ENCODE results near the gene ZFC3H1. TPM values are rescaled to one million over a fixed set of nuclear protein-coding genes. Genes with fewer than 3 reads are reported as not detected.

The ZFC3H1 gene
- total RNA-seq, 2 donors from 2014 or later = 61.6 to 111 TPM

DNA sequence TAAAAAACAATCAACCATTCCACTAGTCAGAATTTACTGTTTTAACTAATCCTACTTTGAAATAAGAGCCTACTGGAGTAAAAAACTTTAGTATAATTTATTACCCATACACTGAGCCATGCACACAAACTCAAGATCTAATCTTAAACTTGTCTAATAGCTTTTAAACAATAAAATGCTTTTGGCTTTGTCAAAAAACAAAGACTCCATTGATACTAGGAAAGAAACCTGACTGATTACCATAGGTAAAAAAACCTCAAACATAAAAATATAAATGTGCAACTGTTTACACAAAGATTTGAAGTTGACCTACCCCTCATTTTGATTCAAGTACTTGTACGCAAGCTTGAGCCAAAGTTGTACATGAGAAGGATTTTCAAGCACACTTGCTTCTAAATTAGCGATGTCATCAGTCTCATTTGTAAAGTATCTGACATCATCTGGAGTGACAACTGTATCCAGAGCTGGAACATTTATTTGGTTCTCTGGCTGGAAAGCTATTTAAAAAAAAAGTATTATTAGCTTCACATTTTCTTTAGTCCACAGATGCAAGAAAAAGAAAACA, 36.1 kb downstream of the ZFC3H1 start:
- no peak overlapping the region for H3K27ac Mint-ChIP-seq
- no peaks in the 10 kb centered on the region for H3K4me1 Mint-ChIP-seq
- H3K36me3 Mint-ChIP-seq (ENCODE audit: low read depth) = peaks cover 99% of the 10 kb centered on the region
- no peaks in the 10 kb centered on the region for H3K27me3 Mint-ChIP-seq
- ATAC-seq (replicated peaks) = no peak
- H3K4me3 Mint-ChIP-seq = no peak overlapping the region
- H3K9me3 Mint-ChIP-seq = no peaks in the 10 kb centered on the region

DNA sequence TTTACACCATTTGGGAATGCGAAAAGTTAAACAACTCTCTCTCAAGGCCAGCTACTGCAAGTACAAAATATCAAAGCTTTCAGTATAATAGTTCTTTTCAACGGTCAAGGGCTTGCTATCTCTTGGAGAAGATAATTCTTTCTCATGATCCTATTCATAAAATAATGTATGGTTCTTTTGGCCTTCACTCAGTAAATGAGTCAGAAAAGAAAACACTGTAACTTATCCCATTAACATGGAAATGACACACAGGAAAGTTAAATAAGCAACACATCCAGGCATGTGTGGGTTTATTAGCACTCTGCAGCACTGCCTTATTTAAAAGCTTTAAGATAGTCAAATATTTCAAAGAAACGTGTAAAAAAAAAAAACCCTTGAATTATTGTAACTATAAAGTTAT, 36.9 kb downstream of the ZFC3H1 start:
- no peak overlapping the region for H3K4me3 Mint-ChIP-seq
- no peak overlapping the region for H3K27ac Mint-ChIP-seq
- no peak for ATAC-seq (replicated peaks)
- no peaks in the 10 kb centered on the region for H3K27me3 Mint-ChIP-seq
- peaks cover 5% of the 10 kb centered on the region for H3K4me1 Mint-ChIP-seq
- H3K36me3 Mint-ChIP-seq (ENCODE audit: low read depth) = peaks cover 99% of the 10 kb centered on the region
- no peaks in the 10 kb centered on the region for H3K9me3 Mint-ChIP-seq

DNA sequence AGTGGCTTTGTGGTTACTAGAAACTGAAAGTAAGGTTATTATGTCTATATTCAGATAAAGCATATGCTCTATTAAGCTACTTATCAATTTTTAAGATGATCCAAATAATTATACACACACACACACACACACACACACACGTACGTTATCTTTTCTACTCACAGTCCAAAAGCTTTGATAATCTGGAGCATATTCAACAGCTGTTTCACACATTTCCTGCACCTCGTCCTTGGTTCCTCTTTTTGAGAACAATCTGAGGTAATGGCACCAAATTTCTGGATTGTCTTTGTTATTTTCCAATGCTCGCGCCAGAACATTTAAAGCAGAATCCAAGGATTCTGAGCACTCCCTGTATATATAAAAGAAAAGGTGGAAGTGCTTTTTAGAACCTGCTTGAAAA, 37.5 kb downstream of the ZFC3H1 start:
- Mint-ChIP-seq H3K4me3 (no peak overlapping the region), H3K27me3 (no peaks in the 10 kb centered on the region), H3K36me3 (ENCODE audit: low read depth) (peaks cover 99% of the 10 kb centered on the region)

DNA sequence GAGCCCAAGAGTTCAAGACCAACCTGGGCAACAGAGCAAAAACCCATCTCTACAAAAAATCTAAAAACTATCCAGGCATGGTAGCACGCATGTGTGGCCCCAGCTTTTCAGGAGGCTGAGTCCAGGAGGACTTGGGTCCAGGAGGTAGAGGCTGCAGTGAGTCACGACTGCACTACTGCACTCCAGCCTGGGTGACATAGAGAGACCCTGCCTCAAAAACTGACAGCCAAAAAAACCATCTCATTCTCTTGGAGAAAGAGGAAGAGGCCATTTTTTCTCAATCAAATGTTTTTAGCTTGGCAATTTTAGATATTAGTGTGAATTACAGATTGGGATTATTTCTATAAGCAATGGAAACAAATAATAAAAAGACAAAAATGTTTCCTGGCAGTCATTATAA, 38.2 kb downstream of the ZFC3H1 start:
- no peaks in the 10 kb centered on the region for H3K27me3 Mint-ChIP-seq
- H3K36me3 Mint-ChIP-seq (ENCODE audit: low read depth) = peaks cover 99% of the 10 kb centered on the region
- peaks cover 6% of the 10 kb centered on the region for H3K4me1 Mint-ChIP-seq
- no peak overlapping the region for H3K27ac Mint-ChIP-seq
- no peaks in the 10 kb centered on the region for H3K9me3 Mint-ChIP-seq
- ATAC-seq (replicated peaks) = no peak
- H3K4me3 Mint-ChIP-seq = no peak overlapping the region

More for the DNA sequence above, 37.5 kb downstream of the ZFC3H1 start:
- no peaks in the 10 kb centered on the region for H3K9me3 Mint-ChIP-seq
- no peak for ATAC-seq (replicated peaks)
- H3K27ac Mint-ChIP-seq = no peak overlapping the region
- peaks cover 6% of the 10 kb centered on the region for H3K4me1 Mint-ChIP-seq

DNA sequence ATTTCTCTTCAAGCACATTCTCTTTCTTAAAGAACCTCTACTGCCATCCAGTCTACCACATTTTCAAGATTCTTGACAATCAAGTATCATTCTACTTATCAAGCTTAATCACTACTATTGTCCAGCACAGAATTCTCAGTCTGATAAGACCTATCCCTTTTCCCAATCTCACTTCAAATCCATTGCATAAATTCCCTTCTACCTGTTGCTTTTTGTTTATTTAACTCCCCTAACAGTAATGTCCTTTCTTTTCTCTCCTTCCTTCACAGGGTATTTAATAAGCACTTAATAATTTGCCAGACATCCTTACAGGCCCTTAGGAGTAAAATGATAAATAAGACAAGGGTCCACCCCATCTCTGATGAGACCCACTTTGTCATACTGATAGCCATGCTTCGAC, 41.7 kb downstream of the ZFC3H1 start:
- Mint-ChIP-seq H3K27ac (peak overlapping the region; percentile 61), H3K27me3 (no peaks in the 10 kb centered on the region), H3K9me3 (no peaks in the 10 kb centered on the region), H3K4me1 (peaks cover 10% of the 10 kb centered on the region), H3K4me3 (no peak overlapping the region), H3K36me3 (ENCODE audit: low read depth) (peaks cover 100% of the 10 kb centered on the region)
- ATAC-seq (replicated peaks) = no peak

DNA sequence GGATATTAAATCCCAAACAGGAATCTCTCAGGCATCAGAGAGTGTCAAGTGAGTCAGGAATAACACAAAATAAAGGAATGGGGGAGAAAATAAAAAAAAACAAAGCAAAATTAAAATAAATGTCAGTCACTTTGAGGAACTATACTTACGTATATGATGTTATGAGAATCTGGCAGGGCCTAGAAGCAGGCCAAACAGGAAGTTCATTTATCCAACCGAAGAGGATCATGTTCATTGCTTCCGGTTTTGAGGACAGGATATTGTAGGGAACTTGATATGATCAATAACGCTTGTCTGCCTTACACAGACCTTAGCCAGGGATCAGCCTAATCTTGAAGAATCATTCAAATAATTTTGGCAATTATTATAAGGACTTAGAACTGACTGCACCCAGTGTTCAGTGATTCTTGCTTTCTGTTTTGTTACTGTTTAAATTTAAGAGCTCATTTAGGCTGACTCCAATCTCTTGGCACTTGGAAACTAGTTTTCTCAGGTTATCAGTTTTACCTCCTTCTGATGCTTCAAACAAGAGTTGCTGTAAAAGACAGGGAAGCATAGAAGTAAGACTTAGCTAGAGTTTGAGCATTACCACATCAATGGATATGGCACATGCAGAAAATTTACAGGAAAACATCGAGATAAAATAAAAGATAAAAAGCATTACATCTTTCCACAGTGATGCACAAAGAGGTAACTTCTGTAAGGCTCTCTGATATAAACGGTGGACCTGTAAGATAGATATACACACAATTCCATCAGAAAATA, 53.4 kb downstream of the ZFC3H1 start:
- no peak overlapping the region for H3K4me3 Mint-ChIP-seq
- H3K9me3 Mint-ChIP-seq = no peaks in the 10 kb centered on the region
- no peak for ATAC-seq (replicated peaks)
- peak overlapping the region; percentile 55 for H3K27ac Mint-ChIP-seq
- peaks cover 100% of the 10 kb centered on the region for H3K36me3 Mint-ChIP-seq (ENCODE audit: low read depth)
- no peaks in the 10 kb centered on the region for H3K4me1 Mint-ChIP-seq
- H3K27me3 Mint-ChIP-seq = no peaks in the 10 kb centered on the region

- H3K27me3 Mint-ChIP-seq = no peaks in the 10 kb centered on the region
- H3K27ac Mint-ChIP-seq = no peak overlapping the region
- H3K4me3 Mint-ChIP-seq = no peak overlapping the region
- no peaks in the 10 kb centered on the region for H3K9me3 Mint-ChIP-seq
- no peaks in the 10 kb centered on the region for H3K4me1 Mint-ChIP-seq
- H3K36me3 Mint-ChIP-seq (ENCODE audit: low read depth) = peaks cover 75% of the 10 kb centered on the region
- no peak for ATAC-seq (replicated peaks)
Measured at GRCh38 chr12:71607494-71608330, 55.9 kb downstream of the ZFC3H1 start.

DNA sequence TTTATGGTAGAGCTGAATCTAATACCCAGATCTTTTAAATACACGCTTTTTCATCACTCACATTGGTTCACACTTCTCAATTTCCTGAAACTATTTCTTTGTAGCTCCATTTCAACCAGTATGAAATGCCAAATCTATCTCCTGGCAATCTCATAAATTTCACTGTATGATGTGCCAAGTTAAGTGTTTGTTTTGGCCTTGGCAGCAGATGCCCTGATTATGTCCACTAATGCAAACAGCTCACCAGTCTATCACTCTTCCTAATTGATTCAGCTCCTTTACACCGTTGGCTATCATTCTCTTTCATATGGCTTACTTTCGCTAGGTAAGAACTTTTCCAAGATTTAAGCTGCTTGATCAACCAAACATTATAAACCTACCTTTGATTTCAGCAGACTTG, 58.6 kb downstream of the ZFC3H1 start:
- Mint-ChIP-seq H3K36me3 (ENCODE audit: low read depth) (peaks cover 48% of the 10 kb centered on the region), H3K27me3 (no peaks in the 10 kb centered on the region), H3K4me3 (no peak overlapping the region), H3K27ac (no peak overlapping the region), H3K4me1 (no peaks in the 10 kb centered on the region), H3K9me3 (no peaks in the 10 kb centered on the region)
- no peak for ATAC-seq (replicated peaks)

DNA sequence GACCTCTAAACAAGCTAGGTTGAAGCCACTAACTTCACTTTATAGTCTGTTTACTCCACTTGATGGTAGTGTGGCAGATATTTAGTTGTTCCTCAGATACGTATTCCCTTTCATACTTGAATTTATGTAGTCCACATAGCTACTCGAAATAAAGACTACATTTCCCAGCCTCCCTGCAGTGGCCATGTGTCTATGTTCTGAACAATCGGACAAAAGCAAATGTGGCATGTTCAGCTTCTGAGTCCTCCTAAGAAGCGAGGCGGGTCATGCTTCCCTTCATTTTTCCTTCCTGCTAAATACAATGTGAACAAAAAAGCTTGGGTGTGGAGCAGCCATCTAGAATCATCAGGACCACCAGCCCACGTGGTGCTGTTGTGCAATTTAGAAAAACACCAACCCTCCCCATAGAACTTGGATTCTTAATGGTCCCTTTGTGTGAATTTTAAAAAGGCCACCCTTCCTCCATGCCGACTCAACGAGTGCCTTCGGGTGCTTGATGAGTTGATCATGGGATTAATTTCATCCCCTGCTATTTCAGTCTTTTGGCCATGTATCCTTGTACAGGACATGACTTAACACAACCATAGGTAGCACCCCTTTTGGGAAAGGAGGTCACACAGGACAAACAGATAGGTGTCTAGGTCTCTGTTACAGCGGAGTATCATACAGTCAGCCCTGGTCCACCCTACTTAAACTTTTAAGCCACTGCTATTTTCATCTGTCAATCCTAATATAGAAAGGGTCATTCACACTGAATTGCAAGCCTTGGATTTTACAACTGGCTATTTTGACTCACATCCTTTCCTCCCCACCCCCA, 60.7 kb downstream of the ZFC3H1 start:
- Mint-ChIP-seq H3K36me3 (ENCODE audit: low read depth) (peaks cover 28% of the 10 kb centered on the region), H3K27me3 (peaks cover 4% of the 10 kb centered on the region), H3K4me3 (no peak overlapping the region), H3K4me1 (no peaks in the 10 kb centered on the region), H3K9me3 (peaks cover 9% of the 10 kb centered on the region), H3K27ac (no peak overlapping the region)
- no peak for ATAC-seq (replicated peaks)

DNA sequence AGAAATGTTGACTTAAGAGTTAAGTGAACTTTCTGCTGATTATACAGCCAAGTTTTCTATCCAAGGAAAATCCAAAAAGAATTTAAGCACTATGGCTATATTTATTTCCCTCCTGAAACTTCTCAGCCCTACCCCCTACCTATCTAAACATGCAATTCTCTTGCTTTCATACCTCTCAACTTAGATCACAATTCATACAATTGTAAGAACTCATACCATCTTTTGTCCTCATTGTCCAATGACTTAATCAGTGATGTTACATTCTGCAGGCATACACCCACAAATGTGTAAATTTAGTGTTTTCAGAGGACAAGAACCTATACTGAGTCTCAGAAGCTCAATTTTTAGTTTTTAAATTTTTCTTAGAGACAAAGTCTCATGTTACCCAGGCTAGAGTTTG, 62.1 kb downstream of the ZFC3H1 start:
- H3K9me3 Mint-ChIP-seq = peaks cover 9% of the 10 kb centered on the region
- H3K4me3 Mint-ChIP-seq = no peak overlapping the region
- H3K36me3 Mint-ChIP-seq (ENCODE audit: low read depth) = peaks cover 13% of the 10 kb centered on the region
- H3K4me1 Mint-ChIP-seq = no peaks in the 10 kb centered on the region
- ATAC-seq (replicated peaks) = no peak
- H3K27me3 Mint-ChIP-seq = peaks cover 9% of the 10 kb centered on the region
- H3K27ac Mint-ChIP-seq = no peak overlapping the region

DNA sequence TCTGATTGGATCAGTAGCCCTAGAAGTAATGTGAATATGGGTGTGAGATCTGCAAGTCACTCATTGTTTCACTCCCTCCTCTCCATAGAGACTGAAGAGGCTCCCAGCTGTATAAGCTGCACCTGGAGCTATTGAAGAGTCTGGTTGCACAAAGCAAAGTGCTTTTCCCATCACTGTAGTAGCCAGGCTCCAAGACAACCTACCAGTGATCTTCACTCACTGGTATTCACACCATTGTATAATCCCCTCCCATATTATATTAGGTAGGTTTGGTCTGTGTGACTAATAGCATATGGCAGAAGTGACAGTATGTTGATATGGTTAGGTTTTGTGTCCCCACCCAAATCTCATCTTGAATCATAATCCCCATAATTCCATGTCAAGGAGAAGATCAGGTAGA, 64.4 kb downstream of the ZFC3H1 start:
- Mint-ChIP-seq H3K27ac (no peak overlapping the region), H3K9me3 (peaks cover 9% of the 10 kb centered on the region), H3K36me3 (ENCODE audit: low read depth) (no peaks in the 10 kb centered on the region), H3K4me3 (no peak overlapping the region), H3K4me1 (no peaks in the 10 kb centered on the region), H3K27me3 (peaks cover 19% of the 10 kb centered on the region)
- ATAC-seq (replicated peaks) = no peak

- Mint-ChIP-seq H3K36me3 (ENCODE audit: low read depth) (no peaks in the 10 kb centered on the region), H3K27ac (no peak overlapping the region), H3K27me3 (peaks cover 41% of the 10 kb centered on the region), H3K9me3 (peaks cover 5% of the 10 kb centered on the region), H3K4me1 (no peaks in the 10 kb centered on the region), H3K4me3 (no peak overlapping the region)
- ATAC-seq (replicated peaks) = no peak
Measured at GRCh38 chr12:71594214-71594948, 69.3 kb downstream of the ZFC3H1 start.

DNA sequence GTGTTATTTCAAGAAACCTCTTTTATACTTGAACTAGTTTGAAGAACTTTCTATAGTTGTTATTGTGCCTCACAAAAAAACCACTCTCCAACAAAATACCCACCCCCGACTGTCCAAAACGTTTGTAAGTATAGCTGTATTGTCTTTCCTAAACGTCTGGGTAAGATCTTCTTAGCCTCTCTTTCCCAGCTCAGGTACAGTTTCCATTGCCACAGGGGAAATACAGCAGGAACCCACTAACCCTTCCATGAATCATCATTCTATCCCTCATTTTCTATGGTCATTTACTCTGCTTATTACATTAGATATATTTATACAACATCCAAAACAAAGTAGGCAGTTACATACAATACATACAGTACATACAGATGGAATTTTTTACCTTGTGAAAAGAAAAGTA, 70.8 kb downstream of the ZFC3H1 start:
- H3K4me3 Mint-ChIP-seq = no peak overlapping the region
- no peaks in the 10 kb centered on the region for H3K36me3 Mint-ChIP-seq (ENCODE audit: low read depth)
- no peaks in the 10 kb centered on the region for H3K9me3 Mint-ChIP-seq
- H3K27me3 Mint-ChIP-seq = peaks cover 47% of the 10 kb centered on the region
- ATAC-seq (replicated peaks) = no peak
- H3K4me1 Mint-ChIP-seq = no peaks in the 10 kb centered on the region
- no peak overlapping the region for H3K27ac Mint-ChIP-seq

DNA sequence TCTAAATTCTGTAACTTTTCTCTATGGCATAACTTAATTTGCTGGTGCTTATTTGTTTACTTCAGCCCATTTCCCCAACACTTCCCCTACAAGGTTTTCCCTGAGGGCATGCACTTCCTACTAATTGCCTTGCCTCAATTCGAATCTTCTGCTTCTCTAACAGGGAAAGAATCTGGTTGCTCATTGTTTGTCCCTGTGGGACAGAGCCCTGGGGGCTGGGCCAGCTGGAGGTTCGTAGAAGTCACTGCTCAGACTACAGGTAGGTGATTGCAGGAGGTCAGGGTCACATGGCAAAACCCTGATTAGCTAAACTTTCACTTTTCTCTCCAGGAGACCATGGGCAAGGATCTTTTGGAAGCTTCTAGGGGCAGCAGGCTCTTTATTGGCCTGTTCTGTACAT, 72.0 kb downstream of the ZFC3H1 start:
- no peaks in the 10 kb centered on the region for H3K36me3 Mint-ChIP-seq (ENCODE audit: low read depth)
- peaks cover 50% of the 10 kb centered on the region for H3K27me3 Mint-ChIP-seq
- no peak overlapping the region for H3K27ac Mint-ChIP-seq
- H3K4me1 Mint-ChIP-seq = no peaks in the 10 kb centered on the region
- no peaks in the 10 kb centered on the region for H3K9me3 Mint-ChIP-seq
- ATAC-seq (replicated peaks) = no peak
- no peak overlapping the region for H3K4me3 Mint-ChIP-seq

Measured in activated T-helper 17 cell treated with anti-CD3 and anti-CD28 coated beads, Interleukin-2, amount 50 U/mL, for 72 hours (primary cell).